ENCODE measurements around the gene EMD. TPM values are rescaled to one million over a fixed set of nuclear protein-coding genes. Genes with fewer than 3 reads are reported as not detected.

EMD gene
- total RNA-seq, 2 donors from 2014 or later, result 41.5 to 47.0 TPM

GRCh38 chrX:154401918-154402621 lies 23.0 kb downstream of the EMD start:
- DNase-seq (ENCODE audit: low spot score), result no peak
- Histone ChIP-seq H3K4me3 (no peak overlapping the region), H3K36me3 (peaks cover 27% of the 10 kb centered on the region), H3K27ac (no peak overlapping the region), H3K27me3 (no peaks in the 10 kb centered on the region), H3K4me1 (peaks cover 0 to 14% of the 10 kb centered on the region in 2 donors), H3K9me3 (no peaks in the 10 kb centered on the region)
- TF ChIP-seq CTCF (IDR thresholded peaks at IDR 0.05), result no peak

GRCh38 chrX:154402622-154403127 lies 23.6 kb downstream of the EMD start:
- H3K27ac ChIP-seq, result no peak overlapping the region
- H3K4me1 ChIP-seq, result peaks cover 0 to 14% of the 10 kb centered on the region in 2 donors
- DNase-seq (ENCODE audit: low spot score), result no peak
- no peaks in the 10 kb centered on the region for H3K27me3 ChIP-seq
- no peak for TF ChIP-seq CTCF (IDR thresholded peaks at IDR 0.05)
- H3K4me3 ChIP-seq, result no peak overlapping the region
- H3K9me3 ChIP-seq, result no peaks in the 10 kb centered on the region
- H3K36me3 ChIP-seq, result peaks cover 27% of the 10 kb centered on the region

GRCh38 chrX:154403192-154403591 lies 24.1 kb downstream of the EMD start:
- H3K9me3 ChIP-seq, result no peaks in the 10 kb centered on the region
- H3K4me1 ChIP-seq, result peaks cover 0 to 14% of the 10 kb centered on the region in 2 donors
- peaks cover 27% of the 10 kb centered on the region for H3K36me3 ChIP-seq
- H3K27ac ChIP-seq, result no peak overlapping the region
- DNase-seq (ENCODE audit: low spot score), result no peak
- TF ChIP-seq CTCF (IDR thresholded peaks at IDR 0.05), result no peak
- H3K4me3 ChIP-seq, result no peak overlapping the region
- H3K27me3 ChIP-seq, result no peaks in the 10 kb centered on the region

GRCh38 chrX:154403858-154404257 lies 24.8 kb downstream of the EMD start:
- H3K4me3 ChIP-seq, result no peak overlapping the region
- H3K4me1 ChIP-seq, result peaks cover 0 to 14% of the 10 kb centered on the region in 2 donors
- H3K27me3 ChIP-seq, result no peaks in the 10 kb centered on the region
- no peak overlapping the region for H3K27ac ChIP-seq
- TF ChIP-seq CTCF (IDR thresholded peaks at IDR 0.05), result no peak
- peaks cover 27% of the 10 kb centered on the region for H3K36me3 ChIP-seq
- no peaks in the 10 kb centered on the region for H3K9me3 ChIP-seq
- no peak for DNase-seq (ENCODE audit: low spot score)

- peaks cover 19% of the 10 kb centered on the region for H3K36me3 ChIP-seq
- no peak overlapping the region for H3K4me3 ChIP-seq
- H3K4me1 ChIP-seq, result peaks cover 0 to 12% of the 10 kb centered on the region in 2 donors
- no peaks in the 10 kb centered on the region for H3K27me3 ChIP-seq
- no peaks in the 10 kb centered on the region for H3K9me3 ChIP-seq
- no peak overlapping the region for H3K27ac ChIP-seq
- no peak for TF ChIP-seq CTCF (IDR thresholded peaks at IDR 0.05)
- no peak for DNase-seq (ENCODE audit: low spot score)
Measured at GRCh38 chrX:154404625-154405192, 25.6 kb downstream of the EMD start.
